ENCODE data around the gene NAA25. TPM values are rescaled to one million over a fixed set of nuclear protein-coding genes. Genes with fewer than 3 reads are reported as not detected.
A peak's percentile ranks its signal among the peaks of the same experiment; 100 is the strongest.

NAA25 gene
- total RNA-seq, 1 donor from 2014 or later = 24.1 TPM

- Histone ChIP-seq H3K4me1 (no peaks in the 10 kb centered on the region), H3K36me3 (no peaks in the 10 kb centered on the region), H3K27ac (no peak overlapping the region), H3K9me3 (no peaks in the 10 kb centered on the region), H3K27me3 (no peaks in the 10 kb centered on the region), H3K4me3 (peak overlapping the region; percentile 25 to 27)
- TF ChIP-seq POLR2AphosphoS5 (IDR thresholded peaks at IDR 0.05; ENCODE audit: insufficient read depth in 1 of 2, low read depth in 1 of 2) = no peak
- no peak for TF ChIP-seq POLR2A (IDR thresholded peaks at IDR 0.05)
- TF ChIP-seq CTCF (IDR thresholded peaks at IDR 0.05) = no peak
- intact Hi-C loops (cut with DNase I) = no loop called here
- DNase-seq (ENCODE audit: extremely low spot score in 2 of 2) = no peak
These were observed 115.1 kb downstream of the NAA25 start for GRCh38 chr12:111993292-111994150.

GRCh38 chr12:111992464-111992863, 116.1 kb downstream of the NAA25 start:
- Histone ChIP-seq H3K9me3 (no peaks in the 10 kb centered on the region), H3K4me3 (no peak overlapping the region), H3K27ac (no peak overlapping the region), H3K36me3 (no peaks in the 10 kb centered on the region), H3K4me1 (no peaks in the 10 kb centered on the region), H3K27me3 (no peaks in the 10 kb centered on the region)
- TF ChIP-seq POLR2A (IDR thresholded peaks at IDR 0.05) (no peak), POLR2AphosphoS5 (IDR thresholded peaks at IDR 0.05; ENCODE audit: insufficient read depth in 1 of 2, low read depth in 1 of 2) (no peak), CTCF (IDR thresholded peaks at IDR 0.05) (no peak)
- intact Hi-C loops (cut with DNase I) = no loop called here
- DNase-seq (ENCODE audit: extremely low spot score in 2 of 2) = no peak

- Histone ChIP-seq H3K4me1 (no peaks in the 10 kb centered on the region), H3K36me3 (no peaks in the 10 kb centered on the region), H3K4me3 (no peak overlapping the region), H3K27ac (no peak overlapping the region), H3K27me3 (no peaks in the 10 kb centered on the region), H3K9me3 (no peaks in the 10 kb centered on the region)
- no peak for TF ChIP-seq POLR2A (IDR thresholded peaks at IDR 0.05)
- intact Hi-C loops (cut with DNase I) = no loop called here
- DNase-seq (ENCODE audit: extremely low spot score in 2 of 2) = no peak
These were observed 116.6 kb downstream of the NAA25 start for GRCh38 chr12:111991946-111992345.

GRCh38 chr12:111991535-111991934, 117.0 kb downstream of the NAA25 start:
- Histone ChIP-seq H3K4me1 (no peaks in the 10 kb centered on the region), H3K27me3 (no peaks in the 10 kb centered on the region), H3K9me3 (no peaks in the 10 kb centered on the region), H3K4me3 (no peak overlapping the region), H3K27ac (no peak overlapping the region), H3K36me3 (no peaks in the 10 kb centered on the region)
- TF ChIP-seq CTCF (IDR thresholded peaks at IDR 0.05) (no peak), POLR2A (IDR thresholded peaks at IDR 0.05) (no peak), POLR2AphosphoS5 (IDR thresholded peaks at IDR 0.05; ENCODE audit: insufficient read depth in 1 of 2, low read depth in 1 of 2) (no peak)
- intact Hi-C loops (cut with DNase I) = no loop called here
- no peak for DNase-seq (ENCODE audit: extremely low spot score in 2 of 2)

GRCh38 chr12:111984820-111985219, 123.8 kb downstream of the NAA25 start:
- H3K27me3 ChIP-seq = no peaks in the 10 kb centered on the region
- no peak for TF ChIP-seq POLR2AphosphoS5 (IDR thresholded peaks at IDR 0.05; ENCODE audit: insufficient read depth in 1 of 2, low read depth in 1 of 2)
- TF ChIP-seq POLR2A (IDR thresholded peaks at IDR 0.05) = no peak
- TF ChIP-seq CTCF (IDR thresholded peaks at IDR 0.05) = no peak
- H3K4me3 ChIP-seq = no peak overlapping the region
- H3K27ac ChIP-seq = no peak overlapping the region
- DNase-seq (ENCODE audit: extremely low spot score in 2 of 2) = no peak
- H3K4me1 ChIP-seq = no peaks in the 10 kb centered on the region
- intact Hi-C loops (cut with DNase I) = no loop called here
- H3K36me3 ChIP-seq = no peaks in the 10 kb centered on the region
- no peaks in the 10 kb centered on the region for H3K9me3 ChIP-seq

Data from vagina (tissue), 2 donors.